HG02759 (cell line): ENCODE data around the gene MNDA.

Source experiments
- ATAC-seq: cut with Tn5 transposase; IDR thresholded peaks from one replicate; pipeline ENCODE4 v1.9.1; 2021; ENCODE audit warnings: mild to moderate bottlenecking, moderate library complexity; ENCODE audit not compliant: unreplicated experiment

Gene MNDA

GRCh38 chr1:158830904-158831507 lies at the start of gene MNDA:
MNDA (plus strand) TSS chr1:158831351; CDS start chr1:158842154, 10,803 bp downstream.
- peak; percentile 91 for ATAC-seq

GRCh38 chr1:158793604-158794003 lies 37.5 kb upstream of the MNDA start:
- ATAC-seq, result peak; percentile 50

- no peak for ATAC-seq
Observed at GRCh38 chr1:158794247-158794646, 36.9 kb upstream of the MNDA start.

- ATAC-seq, result no peak
Observed at GRCh38 chr1:158798531-158798930, 32.6 kb upstream of the MNDA start.

- ATAC-seq, result no peak
Observed at GRCh38 chr1:158799689-158800088, 31.5 kb upstream of the MNDA start.

GRCh38 chr1:158800526-158800925 lies 30.6 kb upstream of the MNDA start:
- ATAC-seq, result no peak

- ATAC-seq, result no peak
Observed at GRCh38 chr1:158801396-158801795, 29.8 kb upstream of the MNDA start.

GRCh38 chr1:158803678-158804077 lies 27.5 kb upstream of the MNDA start:
- no peak for ATAC-seq

- ATAC-seq, result no peak
Observed at GRCh38 chr1:158806916-158807536, 24.1 kb upstream of the MNDA start.

- no peak for ATAC-seq
Observed at GRCh38 chr1:158809256-158809655, 21.9 kb upstream of the MNDA start.

GRCh38 chr1:158809862-158810261 lies 21.3 kb upstream of the MNDA start:
- ATAC-seq, result no peak

- no peak for ATAC-seq
Observed at GRCh38 chr1:158810311-158810710, 20.8 kb upstream of the MNDA start.

- no peak for ATAC-seq
Observed at GRCh38 chr1:158812336-158812735, 18.8 kb upstream of the MNDA start.

GRCh38 chr1:158813164-158813563 lies 18.0 kb upstream of the MNDA start:
- ATAC-seq, result no peak

- no peak for ATAC-seq
Observed at GRCh38 chr1:158814970-158815369, 16.2 kb upstream of the MNDA start.

- no peak for ATAC-seq
Observed at GRCh38 chr1:158818560-158818959, 12.6 kb upstream of the MNDA start.

- no peak for ATAC-seq
Observed at GRCh38 chr1:158818975-158819431, 12.1 kb upstream of the MNDA start.

- ATAC-seq, result no peak
Observed at GRCh38 chr1:158819461-158820443, 11.4 kb upstream of the MNDA start.

- no peak for ATAC-seq
Observed at GRCh38 chr1:158821723-158822122, 9.4 kb upstream of the MNDA start.

GRCh38 chr1:158830074-158830677 lies 975 bp upstream of the MNDA start:
- peak; percentile 54 for ATAC-seq

GRCh38 chr1:158833264-158833663 lies 2.1 kb downstream of the MNDA start:
- no peak for ATAC-seq
